A549 (cell line): ENCODE data around the gene LRIG2. TPM values are rescaled to one million over a fixed set of nuclear protein-coding genes. Genes with fewer than 3 reads are reported as not detected.

ENCODE experiments used
- ATAC-seq, 2 experiments: fragments of 200-7000 bp in 1 of 2; fragments of >200 bp in 1 of 2; cut with Nextera tagmentation in 1 of 2; cut with Tn5 transposase in 1 of 2; 3 replicates each; pipeline versions ENCODE4 v1.8.0 to v1.9.1; 2018 to 2020; ENCODE audit warnings: mild to moderate bottlenecking in 1 of 2, moderate library complexity in 1 of 2
- CTCF ChIA-PET: fragments of 300-600 bp; sonication (Branson Sonifier 250); formaldehyde crosslinking; extraction: SDS; loops from one replicate; lab custom pipeline; 2021; ENCODE audit warnings: antibody characterized with exemption, inconsistent platforms; lab: Yijun Ruan, JAX
- POLR2A ChIA-PET: fragments of 350-600 bp; formaldehyde crosslinking; extraction: SDS; loops from one replicate; lab custom pipeline; 2021; ENCODE audit warnings: antibody characterized with exemption, inconsistent platforms; lab: Yijun Ruan, JAX
- DNase-seq, 2 experiments: peaks; one replicate each; pipeline versions ENCODE4 v3.0.0 to v3.0.0-alpha.2; 2011 to 2016; ENCODE audit warnings: low read depth in 1 of 2, low spot score in 1 of 2
- FAIRE-seq: peaks from 2 replicates; lab custom pipeline; 2011; peaks lifted over from hg19 to GRCh38; lab: Jason Lieb, UNC
- H3K27ac ChIP-seq, 2 experiments: fragments of >200 bp; sonication (Bioruptor Twin); formaldehyde crosslinking; 3 replicates each; pipeline ENCODE4 v1.5.1; 2016 to 2017
- H3K4me1 ChIP-seq: fragments of >200 bp; sonication (Bioruptor Twin); formaldehyde crosslinking; 3 replicates; pipeline ENCODE4 v1.6.1; 2016
- H3K4me2 ChIP-seq: fragments of >200 bp; sonication (Bioruptor Twin); formaldehyde crosslinking; 3 replicates; pipeline ENCODE4 v1.6.1; 2016
- H3K4me3 ChIP-seq: fragments of >200 bp; sonication (Bioruptor Twin); formaldehyde crosslinking; 3 replicates; pipeline ENCODE4 v1.5.1; 2016
- H3K9me3 ChIP-seq: fragments of >200 bp; sonication (Bioruptor Twin); formaldehyde crosslinking; 3 replicates; pipeline ENCODE4 v1.6.1; 2016
- CEBPB ChIP-seq, 2 experiments: fragments of >200 bp in 1 of 2; sonication (Bioruptor Twin) in 1 of 2; formaldehyde crosslinking in 1 of 2; IDR thresholded peaks; 2 replicates each; pipeline ENCODE4 v1.6.1; 2012 to 2016
- CHD2 ChIP-seq: fragments of 150-350 bp; IDR thresholded peaks from 2 replicates; pipeline ENCODE4 v1.6.1; 2014; ENCODE audit warnings: low read length; ENCODE audit not compliant: partially characterized antibody
- EHF ChIP-seq: fragments of 250-450 bp; sonication (Bioruptor Pico); IDR thresholded peaks from 2 replicates; pipeline ENCODE4 v1.5.0; 2020; ENCODE audit warnings: mild to moderate bottlenecking
- EHMT2 ChIP-seq: fragments of 200-600 bp; sonication (generic); IDR thresholded peaks from 2 replicates; pipeline ENCODE4 v1.6.1; 2016; ENCODE audit warnings: antibody characterized with exemption, low read depth, mild to moderate bottlenecking, moderate library complexity
- EP300 ChIP-seq, 2 experiments: fragments of >200 bp; sonication (Bioruptor Twin); formaldehyde crosslinking; IDR thresholded peaks; 2 replicates in 1 of 2; 3 replicates in 1 of 2; pipeline ENCODE4 v1.6.1; 2016 to 2017
- FOSL2 ChIP-seq, 2 experiments: fragments of 450-650 bp in 1 of 2; fragments of >200 bp in 1 of 2; sonication (Bioruptor Twin) in 1 of 2; formaldehyde crosslinking; IDR thresholded peaks; 2 replicates each; pipeline versions ENCODE4 v1.5.0 to v1.6.1; 2016 to 2020; ENCODE audit warnings: mild to moderate bottlenecking in 1 of 2, moderate library complexity in 1 of 2
- HDAC2 ChIP-seq: fragments of 200-600 bp; sonication (generic); IDR thresholded peaks from 2 replicates; pipeline ENCODE4 v1.6.1; 2016
- HEYL ChIP-seq: fragments of 250-450 bp; sonication (Bioruptor Pico); IDR thresholded peaks from 2 replicates; pipeline ENCODE4 v1.8.0; 2021; ENCODE audit warnings: mild to moderate bottlenecking, moderate library complexity
- HOXA7 ChIP-seq: fragments of 250-450 bp; sonication (Bioruptor Pico); IDR thresholded peaks from 2 replicates; pipeline ENCODE4 v1.5.0; 2020; ENCODE audit warnings: mild to moderate bottlenecking, moderate library complexity
- HOXB5 ChIP-seq: fragments of 250-450 bp; sonication (Bioruptor Pico); IDR thresholded peaks from 2 replicates; pipeline ENCODE4 v1.5.0; 2020; ENCODE audit warnings: mild to moderate bottlenecking, moderate library complexity
- KDM1A ChIP-seq: fragments of 200-600 bp; sonication (generic); IDR thresholded peaks from 2 replicates; pipeline ENCODE4 v1.6.1; 2016; ENCODE audit warnings: low read depth, mild to moderate bottlenecking
- MYC ChIP-seq: IDR thresholded peaks from 2 replicates; pipeline ENCODE4 v1.6.1; 2012; ENCODE audit warnings: mild to moderate bottlenecking, inconsistent platforms, low read length, improper control_type of control experiment, borderline replicate concordance
- NFE2L2 ChIP-seq: fragments of 150-350 bp; conservative IDR thresholded peaks from 2 replicates; pipeline ENCODE4 v1.6.1; 2014; ENCODE audit warnings: low read length
- NR3C1 ChIP-seq: fragments of >200 bp; sonication (Bioruptor Twin); formaldehyde crosslinking; IDR thresholded peaks from 3 replicates; pipeline ENCODE4 v1.6.1; 2017
- RAD21 ChIP-seq, 2 experiments: fragments of >200 bp in 1 of 2; sonication (Bioruptor Twin) in 1 of 2; formaldehyde crosslinking in 1 of 2; IDR thresholded peaks in 1 of 2; conservative IDR thresholded peaks in 1 of 2; 2 replicates in 1 of 2; 3 replicates in 1 of 2; pipeline ENCODE4 v1.6.1; 2012 to 2018; ENCODE audit warnings: inconsistent platforms in 1 of 2
- RARB ChIP-seq: fragments of 250-450 bp; sonication (Bioruptor Pico); IDR thresholded peaks from 2 replicates; pipeline ENCODE4 v1.8.0; 2021; ENCODE audit warnings: mild to moderate bottlenecking, moderate library complexity
- RNF2 ChIP-seq: fragments of 200-600 bp; sonication (generic); IDR thresholded peaks from 2 replicates; pipeline ENCODE4 v1.6.1; 2016; ENCODE audit warnings: low read depth, mild to moderate bottlenecking, antibody characterized with exemption, moderate library complexity, borderline replicate concordance
- SMC3 ChIP-seq: fragments of >200 bp; sonication (Bioruptor Twin); formaldehyde crosslinking; IDR thresholded peaks from 3 replicates; pipeline ENCODE4 v1.6.1; 2018; ENCODE audit warnings: inconsistent platforms
- TFCP2L1 ChIP-seq: fragments of 250-450 bp; sonication (Bioruptor Pico); IDR thresholded peaks from 2 replicates; pipeline ENCODE4 v1.5.0; 2021; ENCODE audit warnings: mild to moderate bottlenecking
- ZNF302 ChIP-seq: fragments of 250-450 bp; sonication (Bioruptor Pico); IDR thresholded peaks from 2 replicates; pipeline ENCODE4 v1.9.0; 2021; ENCODE audit warnings: inconsistent platforms, mild to moderate bottlenecking, moderate library complexity
- WGBS: methylation state at CpG from one replicate; pipeline ENCODE4 v1.1.6; 2017; ENCODE audit errors: missing lambda C conversion rate; 5-methylcytosine and 5-hydroxymethylcytosine counted together
- polyA plus RNA-seq, 4 experiments: library from polyadenylated mRNA; depleted of rRNA in 3 of 4; stranded (reverse); fragments of >200 nt; fragmentation: RNase III in 1 of 4; extraction: RNeasy Plus Mini Kit Qiagen cat#74134 plus additional on column Dnase treatment in 1 of 4; gene quantifications; 2 replicates in 3 of 4; 3 replicates in 1 of 4; pipeline ENCODE4 v1.2.3, GENCODE V29; 2011 to 2017
- TF ChIP-seq, protein P1 (sequence below): fragments of >200 bp; sonication (Bioruptor Twin); formaldehyde crosslinking; IDR thresholded peaks from 3 replicates; pipeline ENCODE4 v1.5.1; 2016
- TF ChIP-seq, protein P2 (sequence below): fragments of >200 bp; sonication (Bioruptor Twin); formaldehyde crosslinking; IDR thresholded peaks from 2 replicates; pipeline ENCODE4 v1.6.1; 2016
- TF ChIP-seq, protein P3 (sequence below): IDR thresholded peaks from 2 replicates; pipeline ENCODE4 v1.6.1; 2012

LRIG2 gene
- polyA plus RNA-seq, 2 of the 4 experiments (the other 2 are of a cell fraction): 3.0 to 7.4 TPM

DNA sequence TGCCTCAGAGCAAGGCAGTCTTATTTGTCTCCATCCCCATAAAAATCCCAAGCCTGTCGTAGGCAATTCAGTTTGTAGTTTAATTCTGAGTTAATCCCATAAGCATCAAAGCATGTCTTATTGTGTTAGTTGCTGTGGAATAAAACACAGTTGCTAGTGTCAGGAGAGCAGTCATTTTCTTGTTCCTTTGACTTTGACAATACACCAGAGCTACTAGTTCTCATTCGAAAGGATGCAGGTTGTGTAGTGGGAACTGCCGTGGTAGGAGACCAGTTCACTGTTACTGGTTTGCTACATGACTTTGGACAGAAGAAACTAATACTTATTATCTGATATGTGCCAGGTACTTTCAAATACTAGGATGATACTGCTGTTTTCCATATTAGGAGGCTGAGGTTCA is 23.5 kb downstream of the LRIG2 start:
- WGBS: 96% methylated on average over 3 of the region's 3 CpGs
- Histone ChIP-seq H3K4me3 (no peak overlapping the region), H3K4me2 (no peak overlapping the region), H3K4me1 (no peaks in the 10 kb centered on the region; the same call in 2 of the 3 replicates), H3K9me3 (no peaks in the 10 kb centered on the region), H3K27ac (no peak overlapping the region)
- FAIRE-seq: no peak
- TF ChIP-seq CHD2 (no peak), EHMT2 (no peak), CEBPB (IDR thresholded peaks at IDR 0.05) (no peak)
- TF ChIP-seq, protein P1, sequence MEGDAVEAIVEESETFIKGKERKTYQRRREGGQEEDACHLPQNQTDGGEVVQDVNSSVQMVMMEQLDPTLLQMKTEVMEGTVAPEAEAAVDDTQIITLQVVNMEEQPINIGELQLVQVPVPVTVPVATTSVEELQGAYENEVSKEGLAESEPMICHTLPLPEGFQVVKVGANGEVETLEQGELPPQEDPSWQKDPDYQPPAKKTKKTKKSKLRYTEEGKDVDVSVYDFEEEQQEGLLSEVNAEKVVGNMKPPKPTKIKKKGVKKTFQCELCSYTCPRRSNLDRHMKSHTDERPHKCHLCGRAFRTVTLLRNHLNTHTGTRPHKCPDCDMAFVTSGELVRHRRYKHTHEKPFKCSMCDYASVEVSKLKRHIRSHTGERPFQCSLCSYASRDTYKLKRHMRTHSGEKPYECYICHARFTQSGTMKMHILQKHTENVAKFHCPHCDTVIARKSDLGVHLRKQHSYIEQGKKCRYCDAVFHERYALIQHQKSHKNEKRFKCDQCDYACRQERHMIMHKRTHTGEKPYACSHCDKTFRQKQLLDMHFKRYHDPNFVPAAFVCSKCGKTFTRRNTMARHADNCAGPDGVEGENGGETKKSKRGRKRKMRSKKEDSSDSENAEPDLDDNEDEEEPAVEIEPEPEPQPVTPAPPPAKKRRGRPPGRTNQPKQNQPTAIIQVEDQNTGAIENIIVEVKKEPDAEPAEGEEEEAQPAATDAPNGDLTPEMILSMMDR: no peak
- TF ChIP-seq, protein P2, sequence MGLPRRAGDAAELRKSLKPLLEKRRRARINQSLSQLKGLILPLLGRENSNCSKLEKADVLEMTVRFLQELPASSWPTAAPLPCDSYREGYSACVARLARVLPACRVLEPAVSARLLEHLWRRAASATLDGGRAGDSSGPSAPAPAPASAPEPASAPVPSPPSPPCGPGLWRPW: no peak
- ChIA-PET POLR2A (no interaction called here), CTCF (interaction anchor here (0.5 to 1.3 kb wide), 4 partner anchors 13 to 559 kb away, joined by 3 to 8 read pairs (median 4); partner anchors contain the start of gene LRIG2)
- no peak for ATAC-seq
- DNase-seq: no peak

DNA sequence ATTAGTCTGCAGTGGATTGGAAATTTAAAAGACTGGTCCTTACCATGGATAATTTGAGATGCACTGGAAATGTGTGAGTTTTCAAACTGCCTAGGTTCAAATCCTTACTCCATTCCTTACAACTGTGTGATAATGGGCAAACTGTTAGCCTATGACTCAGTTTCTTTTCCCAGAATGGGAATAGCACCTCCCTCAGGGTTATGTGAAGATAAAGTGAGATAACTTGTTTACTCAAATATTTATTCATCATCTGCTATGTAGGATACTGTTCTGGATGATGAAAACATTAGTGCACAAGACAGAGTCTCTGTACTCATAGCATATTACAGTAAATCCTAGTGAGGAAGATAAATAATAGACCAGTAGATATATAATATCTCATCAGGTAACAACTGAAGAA is 28.6 kb downstream of the LRIG2 start:
- no peaks in the 10 kb centered on the region; the same call in 2 of the 3 replicates for H3K4me1 ChIP-seq
- TF ChIP-seq NR3C1: no peak
- TF ChIP-seq HOXA7 (CRISPR knock-in tag): no peak
- TF ChIP-seq RARB (CRISPR knock-in tag): no peak
- TF ChIP-seq ZNF302 (CRISPR knock-in tag): no peak
- no peak for TF ChIP-seq MYC
- no peak for TF ChIP-seq HEYL (CRISPR knock-in tag)
- no peak for TF ChIP-seq FOSL2 (IDR thresholded peaks at IDR 0.05)
- TF ChIP-seq FOSL2 (CRISPR knock-in tag; IDR thresholded peaks at IDR 0.05): no peak
- TF ChIP-seq HOXB5: no peak
- no peak for TF ChIP-seq EP300 (IDR thresholded peaks at IDR 0.05)
- TF ChIP-seq SMC3: no peak
- TF ChIP-seq EHMT2: no peak
- no peak for TF ChIP-seq KDM1A
- TF ChIP-seq HDAC2: no peak
- no peak for TF ChIP-seq EHF (CRISPR knock-in tag)
- TF ChIP-seq, protein P3, sequence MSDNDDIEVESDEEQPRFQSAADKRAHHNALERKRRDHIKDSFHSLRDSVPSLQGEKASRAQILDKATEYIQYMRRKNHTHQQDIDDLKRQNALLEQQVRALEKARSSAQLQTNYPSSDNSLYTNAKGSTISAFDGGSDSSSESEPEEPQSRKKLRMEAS: no peak
- TF ChIP-seq NFE2L2: no peak
- TF ChIP-seq CEBPB (IDR thresholded peaks at IDR 0.05): no peak
- no peak for ATAC-seq
- ChIA-PET POLR2A (no interaction called here), CTCF (no interaction called here)
- no peak overlapping the region for H3K4me3 ChIP-seq
- no peak for FAIRE-seq
- H3K4me2 ChIP-seq: no peak overlapping the region
- H3K27ac ChIP-seq: no peak overlapping the region
- DNase-seq: no peak
- H3K9me3 ChIP-seq: no peaks in the 10 kb centered on the region

DNA sequence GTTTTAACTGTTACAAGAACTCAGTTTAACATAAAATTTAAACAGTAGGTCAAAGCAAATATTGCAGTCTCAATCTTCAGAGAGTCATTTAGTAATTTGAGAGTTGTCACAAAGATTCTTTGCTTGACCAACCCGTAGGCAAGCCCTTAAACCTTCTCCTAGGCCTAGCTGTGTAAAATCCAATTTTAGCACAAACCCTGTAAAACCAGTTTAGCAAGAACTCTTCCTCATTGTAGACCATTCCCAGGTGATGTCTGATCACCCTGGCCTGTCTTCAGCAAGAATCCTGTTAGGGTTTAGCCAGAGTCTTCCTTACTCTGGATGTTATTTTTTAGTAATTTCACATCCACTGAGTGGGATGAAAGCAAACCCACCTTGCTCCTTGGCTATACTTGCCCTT is 30.1 kb downstream of the LRIG2 start:
- DNase-seq: no peak
- CTCF ChIA-PET: no interaction called here
- Histone ChIP-seq H3K4me2 (no peak overlapping the region), H3K4me1 (no peaks in the 10 kb centered on the region; the same call in 2 of the 3 replicates), H3K4me3 (no peak overlapping the region), H3K9me3 (no peaks in the 10 kb centered on the region), H3K27ac (no peak overlapping the region)
- POLR2A ChIA-PET: no interaction called here
- ATAC-seq: no peak
- no peak for FAIRE-seq
- no peak for TF ChIP-seq TFCP2L1 (CRISPR knock-in tag)
- no peak for TF ChIP-seq RNF2
- no peak for TF ChIP-seq RAD21 (conservative IDR thresholded peaks at IDR 0.05 in 1 of 2, IDR thresholded peaks at IDR 0.05 in 1 of 2)
- WGBS: 95% methylated on average over 1 of the region's 1 CpG
